ENCODE results near the gene DPP10.

The DPP10 gene

DNA sequence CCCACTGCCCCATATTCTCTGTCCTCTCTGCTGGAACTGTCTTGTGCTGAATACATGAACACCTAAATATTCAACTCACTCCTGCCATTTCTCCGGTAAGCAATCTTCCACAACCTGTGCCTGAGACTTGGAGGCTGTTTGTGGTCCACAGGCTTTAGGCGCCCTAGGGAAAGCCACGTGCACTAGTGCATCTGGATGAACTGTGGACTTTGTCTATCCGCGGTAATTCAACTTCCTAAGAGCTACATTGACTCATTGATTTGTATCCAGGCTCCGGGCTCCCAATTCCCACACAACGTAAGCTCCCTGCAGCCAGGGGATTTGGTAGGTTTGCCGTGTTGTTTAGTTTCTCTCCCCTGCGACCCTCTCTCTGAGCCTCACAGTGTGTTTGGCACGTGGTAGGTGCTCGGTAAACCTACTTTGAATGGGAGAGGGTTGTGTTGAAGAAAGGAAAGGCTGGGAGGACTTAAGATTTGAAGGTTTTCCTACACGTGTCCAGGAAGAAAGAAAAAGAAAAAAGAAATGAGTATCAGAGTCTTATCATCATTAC, 718.2 kb downstream of the DPP10 start:
- no peak for DNase-seq (ENCODE audit: low spot score)

DNA sequence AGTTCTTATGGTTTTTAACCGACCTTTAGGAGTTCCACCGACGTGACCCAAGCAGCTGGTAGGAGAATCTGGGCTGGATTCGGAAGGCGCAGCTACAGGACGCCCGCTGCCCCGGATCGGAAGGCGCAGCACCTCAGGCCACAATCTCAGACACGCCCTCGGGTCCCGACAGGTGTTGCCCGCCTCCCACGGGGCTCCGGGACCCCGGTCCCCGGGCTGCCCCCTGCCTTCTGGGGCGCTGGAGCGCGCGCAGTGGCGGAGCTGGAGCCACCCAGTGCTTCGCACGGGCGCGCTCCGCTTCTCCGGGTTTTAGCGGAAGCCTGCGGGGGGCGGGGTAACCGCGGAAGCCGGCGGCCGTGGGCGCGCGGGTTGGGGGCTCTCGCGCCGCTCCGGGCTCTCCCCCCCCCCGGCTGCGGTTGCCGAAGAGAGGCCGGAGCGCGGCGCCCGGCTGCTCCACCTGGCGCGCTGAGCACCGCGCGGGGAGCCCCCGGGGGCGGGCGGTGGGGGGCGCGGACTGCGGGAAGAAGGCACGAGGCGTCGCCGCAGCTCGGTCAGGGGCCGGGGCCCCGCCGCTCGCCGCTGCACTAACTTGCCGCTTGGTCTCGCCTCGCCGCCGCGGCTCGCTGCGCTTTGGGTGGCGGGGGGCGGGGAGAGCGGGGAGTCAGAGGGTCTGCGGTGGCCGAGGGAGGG, 718.8 kb downstream of the DPP10 start:
- DNase-seq (ENCODE audit: low spot score), result no peak

DNA sequence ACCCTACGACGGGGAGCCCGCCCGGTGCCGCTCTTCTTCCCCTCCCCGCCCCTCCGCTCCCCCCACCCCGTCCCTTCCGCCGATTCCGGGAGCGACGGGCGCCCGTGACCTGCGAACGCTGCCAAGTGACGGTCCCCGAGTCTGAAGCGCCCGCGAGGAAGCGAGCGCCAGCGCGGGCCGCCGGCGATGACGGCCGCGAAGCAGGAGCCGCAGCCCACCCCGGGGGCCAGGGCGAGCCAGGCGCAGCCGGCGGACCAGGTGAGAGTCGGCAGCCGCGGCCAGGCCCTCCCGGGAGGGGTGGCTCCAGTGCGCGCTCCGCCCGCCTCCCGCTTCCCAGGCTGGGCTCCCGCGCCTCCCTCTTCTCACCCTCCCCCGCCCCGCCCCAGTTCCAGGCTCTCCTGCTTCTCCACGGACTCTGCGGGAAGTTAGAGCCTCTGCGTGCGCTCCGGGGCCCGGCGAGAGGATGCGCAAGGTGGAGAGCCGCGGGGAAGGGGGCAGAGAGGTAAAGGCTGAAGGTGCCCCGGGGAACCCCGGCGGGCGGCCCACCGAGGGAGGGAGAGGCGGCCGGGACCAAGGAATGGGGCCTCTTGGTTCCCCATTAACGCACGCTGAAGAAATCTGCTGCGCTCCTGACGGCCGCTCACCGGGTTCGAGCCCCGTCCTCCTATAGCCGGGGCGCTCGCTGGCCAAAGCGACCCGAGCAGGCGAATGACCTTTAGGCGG, 719.5 kb downstream of the DPP10 start:
- no peak for DNase-seq (ENCODE audit: low spot score)

DNA sequence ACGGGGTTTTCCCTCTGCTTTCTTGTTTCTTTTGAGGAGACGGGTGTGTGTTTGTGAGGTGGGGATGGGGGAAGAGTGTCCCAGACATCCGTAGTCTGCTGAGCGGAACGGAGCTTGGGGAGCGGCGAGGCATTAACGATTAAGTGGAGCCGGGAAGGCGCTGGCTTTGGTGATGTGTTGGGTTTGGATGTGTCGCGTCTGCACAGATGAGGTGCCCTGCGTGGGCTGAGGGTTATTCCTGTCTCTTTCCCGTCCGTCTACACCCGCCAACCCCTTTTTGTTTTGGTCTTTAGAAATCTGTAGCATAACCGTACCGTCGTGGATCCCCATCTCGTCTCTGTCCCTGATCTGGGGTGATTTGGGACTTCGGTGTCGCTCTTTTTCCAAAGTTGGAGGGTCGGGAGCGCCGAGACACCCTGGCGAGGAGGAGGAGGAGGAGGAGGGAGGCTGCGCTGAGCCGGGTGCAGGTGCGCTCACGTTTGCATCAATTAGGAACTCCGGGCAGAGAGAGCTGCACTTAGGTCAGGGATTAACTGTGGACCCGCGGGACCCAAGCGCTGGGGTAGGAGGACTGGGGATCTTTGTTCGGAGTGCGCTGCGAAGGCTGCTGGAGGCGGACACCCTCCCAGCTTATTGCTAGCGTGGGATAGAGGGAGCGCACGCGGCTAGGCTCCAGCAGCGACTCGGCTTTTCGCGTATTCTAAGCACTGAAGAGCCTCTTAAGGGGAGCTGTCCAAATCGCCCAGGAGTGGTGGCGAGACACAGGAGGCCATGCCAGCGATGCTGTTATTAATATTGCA, 720.3 kb downstream of the DPP10 start:
- DNase-seq (ENCODE audit: low spot score), result no peak

DNA sequence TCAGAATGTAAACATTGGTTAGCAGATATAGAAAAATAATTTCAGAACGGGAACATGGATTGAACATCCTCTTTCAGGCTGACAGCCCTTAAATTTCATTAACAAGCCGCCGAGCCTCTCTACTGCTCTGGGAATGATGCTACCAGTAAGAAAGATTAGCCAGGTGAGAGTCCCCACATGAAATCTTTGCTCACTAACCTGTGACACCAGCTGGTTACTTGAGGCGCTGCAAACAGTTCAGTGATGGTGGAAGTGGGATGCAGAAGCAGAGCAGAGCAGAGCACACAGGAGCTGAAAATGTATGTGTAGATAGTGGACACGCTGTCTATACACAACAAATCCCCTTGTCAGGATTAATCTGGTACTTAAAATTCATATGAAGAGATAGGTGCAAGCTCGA, 721.1 kb downstream of the DPP10 start:
- DNase-seq (ENCODE audit: low spot score), result no peak

DNA sequence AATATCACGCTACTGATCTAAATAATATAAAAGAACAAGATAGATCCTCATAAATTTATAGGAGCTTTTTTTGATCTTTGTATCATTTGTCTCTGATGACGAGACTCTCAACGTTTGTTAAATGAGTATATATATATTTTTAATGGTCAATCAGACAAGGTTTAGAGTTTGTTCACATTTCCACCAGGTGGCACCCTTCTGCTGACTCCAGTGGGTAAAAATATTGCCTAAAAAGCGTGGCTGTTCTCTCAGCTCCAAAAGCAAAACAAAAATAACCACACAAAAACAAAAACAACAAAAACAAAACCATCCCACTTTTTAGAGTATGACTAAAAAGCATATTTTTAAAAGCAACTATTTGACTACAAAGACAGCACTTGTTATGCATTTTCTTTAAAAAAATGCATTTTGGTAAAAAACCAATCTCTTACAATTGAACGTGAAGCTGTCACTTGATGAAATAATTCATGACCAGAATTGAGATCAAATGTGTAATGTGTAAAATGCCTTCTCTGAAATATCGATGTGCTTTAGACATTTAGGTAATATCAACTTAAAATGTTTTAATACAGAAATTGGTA, 723.2 kb downstream of the DPP10 start:
- DNase-seq (ENCODE audit: low spot score), result no peak

DNA sequence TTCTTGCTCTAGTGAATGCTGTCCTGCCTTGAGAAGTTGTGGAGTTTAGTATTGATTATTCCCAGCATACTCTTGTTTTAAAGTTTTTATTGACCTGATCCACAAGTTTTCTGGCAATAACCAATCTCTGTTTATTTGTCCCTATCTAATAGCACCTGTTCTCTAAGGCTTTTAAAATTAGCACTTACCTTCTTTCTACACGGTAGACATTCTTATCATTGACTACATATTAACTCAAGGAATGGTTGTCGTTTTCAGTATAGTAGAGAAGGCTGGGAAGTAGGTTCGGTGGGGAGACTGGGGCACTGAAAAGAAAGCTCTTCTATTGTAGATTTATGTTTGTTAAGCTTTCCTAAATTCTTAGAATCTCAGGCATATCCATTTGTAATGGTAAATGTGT, 726.0 kb downstream of the DPP10 start:
- no peak for DNase-seq (ENCODE audit: low spot score)

DNA sequence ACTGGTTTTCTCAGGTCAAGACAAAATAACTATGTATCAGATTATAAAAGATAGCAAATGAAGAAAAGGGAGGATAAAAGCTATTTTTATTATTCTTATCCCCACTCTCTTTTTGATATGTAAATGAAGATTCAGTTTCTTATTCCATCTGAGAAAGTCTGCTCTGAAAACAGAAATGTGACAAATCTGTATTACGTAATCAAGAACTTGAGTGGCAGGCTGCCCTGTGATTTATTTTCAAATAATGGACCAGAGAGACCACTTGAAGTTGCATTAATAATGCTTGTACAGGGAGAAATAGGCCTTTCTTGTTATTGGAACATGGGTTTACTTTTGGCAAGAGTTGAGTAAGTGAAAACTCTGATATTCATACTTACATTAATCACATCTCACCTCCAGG, 727.4 kb downstream of the DPP10 start:
- no peak for DNase-seq (ENCODE audit: low spot score)

DNA sequence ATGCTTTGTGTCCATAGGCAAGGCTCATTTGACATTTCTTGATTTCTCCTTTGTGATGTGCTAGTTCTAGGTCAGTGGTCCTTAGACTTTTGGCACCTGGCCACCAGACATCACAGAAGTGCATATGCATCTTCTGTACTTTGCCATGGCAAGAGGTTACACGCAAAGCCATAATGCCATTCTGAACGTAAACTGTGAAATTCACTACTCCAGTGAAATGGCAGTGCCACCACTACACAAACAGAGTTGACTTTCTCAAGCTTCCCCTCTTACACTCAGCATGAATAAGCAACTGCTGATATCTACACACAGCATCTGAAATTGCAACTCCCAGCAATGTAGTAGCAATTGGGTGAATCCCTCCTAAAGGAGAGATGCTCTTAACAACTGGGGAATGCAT, 729.3 kb downstream of the DPP10 start:
- DNase-seq (ENCODE audit: low spot score), result no peak

DNA sequence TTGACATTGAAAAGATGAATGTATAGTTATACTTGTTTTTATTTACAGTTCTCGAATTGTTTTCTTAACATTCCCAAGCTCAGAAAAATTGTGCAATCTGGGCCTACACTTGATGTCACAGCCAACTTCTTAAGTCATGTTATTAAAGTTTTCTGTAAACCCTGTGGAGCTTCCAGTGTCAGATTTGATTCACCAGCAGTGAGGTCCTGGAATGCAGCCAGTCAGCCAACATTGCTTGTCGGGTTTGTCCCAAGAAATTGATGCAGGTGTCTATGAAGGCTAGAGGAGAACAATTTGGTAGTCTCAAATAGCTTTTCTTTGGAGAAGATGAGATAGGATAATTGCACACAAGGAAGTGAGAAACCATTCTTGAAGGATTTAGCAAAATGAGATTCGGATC, 732.2 kb downstream of the DPP10 start:
- DNase-seq (ENCODE audit: low spot score), result no peak

DNA sequence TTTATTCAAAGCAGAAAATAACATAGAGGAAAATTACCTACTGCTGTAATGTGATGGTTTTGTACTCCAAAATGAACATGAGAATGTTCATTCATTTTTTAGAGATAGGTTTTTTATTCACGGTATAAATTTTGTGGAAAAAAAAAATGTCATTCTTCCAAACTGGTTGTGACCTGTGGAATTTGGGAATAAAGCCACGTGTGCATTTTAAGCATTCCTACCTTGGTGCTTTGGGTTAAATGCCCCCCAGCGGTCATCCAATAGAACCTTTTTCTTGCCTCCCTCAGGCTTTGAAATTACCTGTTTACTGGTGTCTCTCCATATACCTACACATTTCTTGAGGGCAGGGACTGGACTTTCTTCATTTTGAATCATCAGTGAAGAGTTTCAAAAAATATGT, 740.7 kb downstream of the DPP10 start:
- no peak for DNase-seq (ENCODE audit: low spot score)

DNA sequence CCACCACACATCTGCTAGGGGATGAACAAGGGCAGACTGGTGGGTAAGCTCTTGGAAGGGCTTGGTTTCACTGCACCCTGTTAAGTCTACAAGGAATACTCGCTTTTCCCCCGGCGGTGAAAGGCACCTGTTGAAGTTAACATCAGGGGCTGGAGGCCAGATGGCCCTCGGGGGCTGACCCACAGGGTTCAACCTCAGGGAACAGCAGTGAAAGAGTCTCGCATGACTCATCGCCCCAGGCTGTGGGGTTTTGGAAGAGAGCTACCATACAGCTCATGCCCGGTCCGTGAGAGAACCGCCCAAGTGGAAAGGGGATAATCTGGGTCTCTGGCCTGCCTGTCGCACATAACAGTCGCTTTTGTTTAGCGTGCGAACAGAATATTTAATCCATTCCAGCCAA, 748.0 kb downstream of the DPP10 start:
- no peak for DNase-seq (ENCODE audit: low spot score)

DNA sequence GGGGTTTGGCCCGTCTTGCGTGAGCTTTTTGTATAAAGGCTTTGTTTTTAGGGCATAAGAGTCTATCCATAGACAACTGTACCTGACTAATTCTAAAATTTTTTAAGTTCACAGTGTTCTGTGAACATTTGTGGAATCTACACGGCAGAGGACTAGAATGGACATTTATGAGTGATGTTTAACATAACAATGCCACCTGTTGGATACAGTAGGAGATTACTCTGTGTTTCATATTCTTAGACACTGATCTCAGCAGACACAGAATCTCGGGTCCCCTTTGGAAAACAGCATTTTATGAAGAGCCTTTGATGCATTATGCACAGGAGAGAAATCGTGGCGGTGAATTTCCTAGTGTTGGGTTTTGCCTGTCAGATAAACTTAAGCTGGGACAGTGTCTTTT, 752.2 kb downstream of the DPP10 start:
- no peak for DNase-seq (ENCODE audit: low spot score)

DNA sequence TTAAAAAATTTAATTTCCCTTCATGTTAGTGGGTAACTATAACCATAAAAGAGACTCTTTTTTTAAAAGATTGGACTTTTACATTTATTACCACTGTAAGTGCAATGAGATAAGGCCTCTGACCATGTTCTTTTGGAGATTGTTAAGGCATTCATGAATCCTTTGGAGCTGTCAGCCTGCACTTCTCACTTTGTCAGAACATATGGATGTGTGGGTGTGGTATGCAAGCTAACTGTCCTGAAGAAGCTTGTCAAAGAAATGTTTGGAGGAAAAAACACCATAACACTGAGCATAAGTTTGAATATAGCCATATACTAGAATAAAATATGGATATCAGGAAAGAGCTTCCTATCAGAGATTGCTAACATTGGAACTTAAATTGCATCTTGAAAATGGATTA, 754.1 kb downstream of the DPP10 start:
- DNase-seq (ENCODE audit: low spot score), result no peak

DNA sequence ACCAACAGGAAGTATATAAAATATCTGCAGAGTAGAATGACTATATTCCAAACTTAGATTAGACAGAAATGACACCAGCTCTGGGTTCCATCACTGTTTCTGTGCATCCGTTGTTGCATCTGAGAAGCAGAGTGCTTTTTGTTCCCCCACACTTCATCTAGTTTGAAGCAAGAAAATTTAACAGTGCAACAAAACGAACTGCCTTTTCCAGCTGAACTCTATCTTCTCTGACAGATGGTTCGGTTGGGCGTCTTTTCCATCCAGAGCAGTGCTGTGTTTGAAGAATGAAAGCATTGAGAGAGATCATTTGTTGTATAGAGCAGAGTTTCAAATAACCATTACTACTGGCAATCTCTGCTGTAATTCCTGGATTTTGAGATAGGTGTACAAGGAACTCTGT, 757.5 kb downstream of the DPP10 start:
- DNase-seq (ENCODE audit: low spot score), result no peak

DNA sequence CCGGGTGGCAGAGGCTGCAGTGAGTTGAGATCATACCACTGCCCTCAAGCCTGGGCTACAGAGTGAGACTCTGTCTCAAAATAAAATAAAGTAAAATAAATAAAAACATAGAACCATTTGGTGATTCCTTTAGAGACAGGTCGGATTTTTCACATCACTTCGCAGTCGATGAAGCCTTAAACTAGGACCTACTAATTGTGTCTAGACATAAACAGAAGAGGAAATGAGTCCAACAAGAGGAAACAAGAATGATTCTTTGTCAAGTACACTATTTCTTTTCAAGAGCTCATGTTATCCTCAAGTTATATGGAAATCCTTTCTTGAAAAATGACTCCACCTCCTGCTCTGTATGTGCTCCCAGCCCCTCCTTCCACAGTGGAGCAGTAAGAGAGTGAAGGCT, 758.9 kb downstream of the DPP10 start:
- DNase-seq (ENCODE audit: low spot score), result no peak

DNA sequence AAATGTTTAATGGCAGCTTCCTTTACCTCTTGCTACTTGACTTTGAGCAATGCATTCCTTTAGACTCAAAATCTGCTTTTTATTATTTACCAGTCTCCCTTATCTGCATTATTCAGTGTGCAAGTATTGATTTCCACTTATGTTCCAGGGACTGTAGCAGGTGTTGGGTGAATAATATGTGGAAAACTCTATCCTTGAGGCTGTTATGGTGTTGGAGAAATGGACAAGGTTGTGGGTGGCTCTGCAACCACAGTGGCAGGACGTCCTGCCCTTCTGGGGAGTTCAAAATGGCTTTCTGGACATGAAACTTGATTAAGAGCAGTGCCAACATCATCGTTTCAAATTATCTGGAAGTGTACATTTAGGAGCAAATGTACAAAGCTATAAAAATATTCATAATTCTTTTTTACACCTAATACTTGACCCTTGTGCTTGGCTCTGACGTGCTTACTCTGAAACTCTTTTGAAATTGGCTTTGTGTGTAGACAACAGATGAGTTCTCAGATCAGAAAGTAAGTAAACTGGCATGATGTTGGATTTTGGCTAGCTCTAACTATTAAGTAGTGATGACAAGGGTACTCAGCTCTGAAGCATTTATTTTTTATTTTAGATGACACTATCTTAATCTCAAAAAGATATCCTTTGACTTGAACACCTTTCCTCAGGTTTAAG, 766.2 kb downstream of the DPP10 start:
- no peak for DNase-seq (ENCODE audit: low spot score)

DNA sequence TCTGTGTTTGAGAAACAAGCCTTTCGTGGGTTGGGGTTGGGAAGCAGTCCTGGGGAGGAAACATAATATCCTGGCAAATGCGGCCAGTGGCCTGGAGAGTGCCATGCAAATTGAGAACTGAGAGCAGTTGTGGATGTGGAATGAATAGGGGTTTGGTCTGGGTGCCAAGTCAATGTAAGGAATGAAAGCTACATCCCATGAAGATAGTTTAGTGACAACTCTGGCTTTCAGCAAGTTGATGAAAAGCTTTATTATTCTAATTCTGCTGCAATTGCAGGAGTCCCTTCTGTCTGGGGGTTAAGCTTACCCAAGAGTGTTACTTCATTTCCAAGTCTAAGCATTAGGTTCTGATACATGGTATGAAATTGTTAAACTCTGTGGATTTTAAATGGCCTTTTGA, 771.6 kb downstream of the DPP10 start:
- DNase-seq (ENCODE audit: low spot score), result no peak

DNA sequence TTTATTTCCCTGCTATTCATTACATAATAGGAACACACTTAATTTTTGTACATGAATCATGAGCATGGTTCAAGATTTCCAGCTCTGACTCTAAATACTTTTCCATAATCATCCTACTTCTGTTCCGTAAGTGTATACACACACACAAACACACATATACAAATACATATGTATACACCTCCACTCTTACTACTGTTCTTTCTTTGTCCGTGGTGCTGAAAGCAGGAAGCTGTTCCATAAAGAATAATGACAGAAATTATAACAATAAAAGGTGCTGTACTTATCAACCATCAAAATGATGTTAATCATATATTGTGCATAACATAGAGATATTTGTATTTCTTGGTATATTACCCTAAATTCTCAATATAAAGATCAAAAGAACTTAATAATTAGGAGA, 776.9 kb downstream of the DPP10 start:
- DNase-seq (ENCODE audit: low spot score), result no peak

DNA sequence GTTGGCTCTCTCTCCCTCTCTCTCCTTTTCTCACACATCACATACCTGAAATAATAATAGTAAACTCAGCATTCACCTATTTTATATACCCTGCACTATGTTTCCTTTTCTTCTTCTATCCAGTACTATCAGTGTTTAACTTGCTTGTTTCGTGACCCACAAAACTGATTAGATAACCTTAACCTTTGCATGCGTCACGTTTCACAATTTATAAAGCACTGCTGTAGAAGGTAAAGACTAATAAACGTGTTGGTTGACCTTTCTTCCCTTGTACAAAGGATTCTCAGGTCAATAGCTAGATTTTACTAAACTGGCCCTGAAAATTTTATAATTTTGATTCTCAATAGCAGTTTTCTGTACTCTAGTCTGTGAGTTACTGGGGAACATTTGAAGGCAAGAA, 791.7 kb downstream of the DPP10 start:
- no peak for DNase-seq (ENCODE audit: low spot score)

DNA sequence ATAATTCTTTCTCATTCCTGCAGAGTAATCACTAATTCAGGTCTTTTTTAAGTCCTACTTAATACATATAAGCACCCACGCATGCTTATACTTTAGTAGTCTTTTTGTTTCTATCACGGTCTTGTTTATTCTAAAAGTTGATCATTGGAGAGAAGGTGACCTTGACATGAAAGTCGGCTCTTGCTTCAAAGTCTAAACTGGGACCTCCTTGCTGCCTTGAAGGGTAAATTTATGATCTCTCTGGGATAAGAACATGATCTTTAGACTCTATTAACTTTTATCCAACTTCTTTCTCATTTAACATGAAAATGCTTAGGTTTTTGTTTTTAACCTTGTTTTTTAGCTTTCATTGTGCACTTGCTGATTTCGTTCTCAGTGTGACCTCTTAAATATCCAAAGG, 792.3 kb downstream of the DPP10 start:
- no peak for DNase-seq (ENCODE audit: low spot score)

DNA sequence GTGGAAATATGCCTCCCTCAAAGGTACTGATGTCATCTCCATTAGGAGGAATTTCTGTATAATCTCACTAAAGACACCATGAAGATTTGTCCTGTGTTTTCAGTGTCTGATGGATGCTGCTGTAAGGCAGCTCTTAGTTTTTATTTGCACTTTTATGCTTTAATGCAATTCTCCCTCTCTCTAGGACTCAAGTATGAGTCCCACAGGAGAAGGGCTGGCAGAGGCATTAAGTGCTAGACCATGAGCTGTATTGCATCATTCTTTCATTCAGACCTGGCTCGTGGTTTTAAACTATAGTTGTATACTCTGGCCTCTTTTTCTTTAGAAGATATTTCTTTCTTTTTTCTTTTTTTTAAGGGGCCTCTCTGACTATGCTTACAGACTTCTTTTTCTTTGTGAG, 805.6 kb downstream of the DPP10 start:
- DNase-seq (ENCODE audit: low spot score), result no peak
